ENCODE data around the gene BBS9. TPM values are rescaled to one million over a fixed set of nuclear protein-coding genes. Genes with fewer than 3 reads are reported as not detected.

The BBS9 gene
- total and polyA plus RNA-seq, 2 of the 4 experiments (the other 2 are of a cell fraction) = 7.9 to 9.5 TPM

DNA sequence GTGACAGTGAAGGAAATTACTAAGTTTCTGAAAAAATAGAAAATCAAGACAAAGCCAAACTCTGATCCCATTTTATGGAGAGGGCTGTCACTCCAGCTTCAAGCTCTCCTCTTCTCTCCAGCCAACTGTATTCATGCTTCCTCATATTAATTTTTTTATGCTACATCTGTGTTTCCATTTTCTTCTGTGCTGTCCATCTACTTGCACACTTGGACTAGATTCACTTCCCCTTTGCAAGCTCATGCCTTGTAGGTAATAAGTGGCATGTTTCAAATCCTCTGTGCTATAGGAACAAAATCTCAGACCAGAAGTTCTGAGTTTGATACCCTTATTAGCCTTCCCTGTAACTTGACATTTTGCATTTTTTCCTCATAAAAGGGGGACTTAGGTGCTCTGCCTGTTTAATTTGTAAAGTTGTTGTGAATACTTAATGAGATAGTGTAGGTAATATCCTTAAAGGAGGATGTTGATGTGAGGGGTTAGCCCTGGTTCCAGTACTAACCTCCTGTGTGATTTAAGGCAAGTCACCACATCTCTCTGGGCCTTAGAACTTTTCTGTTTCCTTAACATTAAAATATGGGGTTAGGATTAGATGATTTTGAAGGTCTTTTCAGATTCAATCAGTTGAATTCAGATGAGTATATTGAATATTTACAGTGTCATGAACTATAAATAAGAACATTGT, 358.8 kb downstream of the BBS9 start:
- no peaks in the 10 kb centered on the region for H4K20me1 ChIP-seq (ENCODE audit: insufficient read depth, low read length)
- H4K5ac ChIP-seq (ENCODE audit: low read depth, low read length) = no peak overlapping the region
- POLR2A ChIA-PET (ENCODE audit: unreplicated experiment) = no interaction called here
- H3K9ac ChIP-seq (ENCODE audit: low read depth, low read length) = no peak overlapping the region
- no peaks in the 10 kb centered on the region for H3K4me1 ChIP-seq (ENCODE audit: control insufficient read depth, insufficient read depth, low read length)
- no peak overlapping the region for H3K4ac ChIP-seq (ENCODE audit: low read depth, low read length)
- no TSS peak for BruUV-seq (replicated peaks)
- no peaks in the 10 kb centered on the region for H3K9me1 ChIP-seq (ENCODE audit: insufficient read depth, low read length)
- intact Hi-C loops (cut with micrococcal nuclease) (no loop called here), dilution Hi-C loops (cut with HindIII; ENCODE audit: low sequenced_read_pairs, unreplicated experiment) (no loop called here), in situ Hi-C loops (cut with MboI; ENCODE audit: low sequenced_read_pairs) (no loop called here)
- no peak overlapping the region for H2AK5ac ChIP-seq (ENCODE audit: low read depth, low read length)
- H3K4me2 ChIP-seq (ENCODE audit: low read depth, low read length) = no peak overlapping the region
- H3K14ac ChIP-seq (replicated peaks; ENCODE audit: low read depth, low read length) = no peak overlapping the region
- no peaks in the 10 kb centered on the region for H3K27me3 ChIP-seq (ENCODE audit: control insufficient read depth, insufficient read depth, low read length)
- DNase-seq (no peak), ATAC-seq (ENCODE audit: low read depth) (no peak)
- H3K23ac ChIP-seq (ENCODE audit: low read depth, low read length) = no peak overlapping the region
- no peak for TF ChIP-seq MAZ (IDR thresholded peaks at IDR 0.05; ENCODE audit: borderline replicate concordance, low read depth, low read length)
- TF ChIP-seq, protein P1, sequence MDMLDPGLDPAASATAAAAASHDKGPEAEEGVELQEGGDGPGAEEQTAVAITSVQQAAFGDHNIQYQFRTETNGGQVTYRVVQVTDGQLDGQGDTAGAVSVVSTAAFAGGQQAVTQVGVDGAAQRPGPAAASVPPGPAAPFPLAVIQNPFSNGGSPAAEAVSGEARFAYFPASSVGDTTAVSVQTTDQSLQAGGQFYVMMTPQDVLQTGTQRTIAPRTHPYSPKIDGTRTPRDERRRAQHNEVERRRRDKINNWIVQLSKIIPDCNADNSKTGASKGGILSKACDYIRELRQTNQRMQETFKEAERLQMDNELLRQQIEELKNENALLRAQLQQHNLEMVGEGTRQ (IDR thresholded peaks at IDR 0.05; ENCODE audit: low read depth, low read length) = no peak
- TF ChIP-seq MXI1 (IDR thresholded peaks at IDR 0.05; ENCODE audit: borderline replicate concordance, low read depth, low read length) = no peak
- H3K4me3 ChIP-seq (ENCODE audit: insufficient read depth, low read depth, low read length) = no peak overlapping the region
- H2AK9ac ChIP-seq (replicated peaks; ENCODE audit: low read depth, low read length, poor library complexity) = no peak overlapping the region
- H4K8ac ChIP-seq (ENCODE audit: low read depth in 2 of 2, low read length in 2 of 2) = no peak overlapping the region
- CTCF ChIA-PET = interaction anchor here (0.5 to 1.1 kb wide), 3 partner anchors 11 to 57 kb away, joined by 3 read pairs; no protein-coding TSS in a partner anchor
- H3K36me3 ChIP-seq (ENCODE audit: control insufficient read depth, insufficient read depth, low read length) = no peaks in the 10 kb centered on the region
- H2BK15ac ChIP-seq (ENCODE audit: low read depth, low read length) = no peak overlapping the region
- H2BK120ac ChIP-seq (ENCODE audit: low read depth, low read length) = no peak overlapping the region
- no peak overlapping the region for H4K91ac ChIP-seq (ENCODE audit: insufficient read depth, low read depth, low read length)
- H3K27ac ChIP-seq (ENCODE audit: insufficient read depth, low read length) = no peak overlapping the region
- no peak overlapping the region for H3K18ac ChIP-seq (ENCODE audit: low read depth, low read length)
- H2AFZ ChIP-seq (replicated peaks; ENCODE audit: low read length, poor library complexity) = no peak overlapping the region
- no peak overlapping the region for H2BK20ac ChIP-seq (ENCODE audit: low read depth, low read length)
- no peak overlapping the region for H3K56ac ChIP-seq (ENCODE audit: extremely low read depth, insufficient read depth, low read length)
- no peaks in the 10 kb centered on the region for H3K9me3 ChIP-seq (ENCODE audit: control insufficient read depth, insufficient read depth, low read length)
- H3K79me1 ChIP-seq (ENCODE audit: low read depth in 1 of 2, low read length in 2 of 2) = no peaks in the 10 kb centered on the region
- no peak overlapping the region for H2BK5ac ChIP-seq (ENCODE audit: low read depth, low read length, poor library complexity, severe bottlenecking)
